HG03097 (cell line): ENCODE measurements around the gene PRKAB2.
"Not testable (repeated sequence)": the region's sequence is repeated elsewhere in the genome, so short reads cannot be mapped to it uniquely, and the experiment has no call there.

Experiments used
- ATAC-seq: cut with Tn5 transposase; IDR thresholded peaks from one replicate; pipeline ENCODE4 v1.9.1; 2021; ENCODE audit not compliant: unreplicated experiment, low FRiP score

Gene PRKAB2

DNA sequence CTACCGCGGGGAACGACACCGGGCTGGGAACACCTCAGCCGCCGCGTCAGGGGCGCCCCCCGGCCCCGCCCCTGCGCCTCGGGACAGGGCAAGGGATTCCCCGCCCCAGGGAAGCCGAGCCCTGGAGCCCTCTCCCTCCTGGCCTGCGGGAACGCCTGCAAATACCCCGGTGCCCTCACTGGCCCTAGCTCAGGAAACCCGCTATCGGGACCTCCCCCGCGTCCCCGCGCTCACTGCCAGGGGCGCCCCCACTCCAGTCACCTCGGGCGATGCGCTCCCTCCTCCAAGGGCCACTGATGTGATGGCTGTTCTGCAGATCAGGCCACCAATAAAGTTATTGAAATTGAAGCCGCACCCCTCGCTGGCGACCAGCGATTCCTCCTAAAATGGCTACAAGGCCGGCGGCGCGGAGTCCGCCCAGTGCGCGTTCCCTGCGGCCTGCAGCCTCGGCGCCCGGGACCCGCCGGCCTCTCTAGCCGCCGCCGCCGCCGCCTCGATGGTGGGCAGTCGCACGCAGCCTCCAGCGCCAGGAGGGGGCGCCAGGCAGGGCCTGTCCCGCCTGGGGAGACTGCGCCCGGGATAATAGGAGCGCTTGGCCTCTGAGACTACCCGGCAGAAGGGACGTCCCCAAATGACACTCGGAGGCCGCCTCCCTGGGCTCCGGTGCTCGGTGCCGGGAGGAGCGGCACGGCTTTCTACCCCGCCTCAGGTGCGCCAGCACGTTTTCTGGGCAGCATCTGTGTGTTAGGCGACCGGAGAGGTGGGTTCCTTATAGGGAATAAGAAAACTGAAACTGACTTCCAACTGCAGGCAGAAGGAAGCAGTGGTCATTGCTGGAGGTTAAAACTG lies at the start of gene PRKAB2:
Gene PRKAB2, minus strand, starts transcription at position 303 of the 849 bp plus-strand sequence. CDS start 326 bp downstream, outside the sequence.
- peak; percentile 89 for ATAC-seq

GRCh38 chr1:147218606-147219005 lies 46.3 kb upstream of the PRKAB2 start:
- ATAC-seq, result no peak

GRCh38 chr1:147217141-147217540 lies 44.9 kb upstream of the PRKAB2 start:
- ATAC-seq, result no peak

- no peak for ATAC-seq
These were observed 43.9 kb upstream of the PRKAB2 start for GRCh38 chr1:147216124-147216523.

GRCh38 chr1:147215540-147215916 lies 43.3 kb upstream of the PRKAB2 start:
- no peak for ATAC-seq

GRCh38 chr1:147214842-147215539 lies 42.7 kb upstream of the PRKAB2 start:
- no peak for ATAC-seq

DNA sequence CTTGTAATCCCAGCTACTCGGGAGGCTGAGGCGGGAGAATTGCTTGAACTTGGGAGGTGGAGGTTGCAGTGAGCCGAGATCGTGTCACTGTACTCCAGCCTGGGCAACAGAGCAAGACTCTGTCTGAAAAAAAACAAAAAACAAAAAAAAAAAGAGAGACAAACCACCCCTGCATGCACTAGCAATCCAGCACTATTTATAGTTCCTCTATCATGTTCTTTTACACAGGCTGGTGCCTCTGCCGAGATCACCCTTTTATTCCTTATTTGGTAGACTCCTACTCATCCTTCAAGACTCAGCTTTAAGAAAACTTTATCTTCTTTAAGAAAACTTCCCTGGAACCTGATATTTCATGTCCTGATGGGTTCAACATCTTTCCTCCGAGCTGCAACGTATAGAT lies 42.1 kb upstream of the PRKAB2 start:
- ATAC-seq, result no peak

DNA sequence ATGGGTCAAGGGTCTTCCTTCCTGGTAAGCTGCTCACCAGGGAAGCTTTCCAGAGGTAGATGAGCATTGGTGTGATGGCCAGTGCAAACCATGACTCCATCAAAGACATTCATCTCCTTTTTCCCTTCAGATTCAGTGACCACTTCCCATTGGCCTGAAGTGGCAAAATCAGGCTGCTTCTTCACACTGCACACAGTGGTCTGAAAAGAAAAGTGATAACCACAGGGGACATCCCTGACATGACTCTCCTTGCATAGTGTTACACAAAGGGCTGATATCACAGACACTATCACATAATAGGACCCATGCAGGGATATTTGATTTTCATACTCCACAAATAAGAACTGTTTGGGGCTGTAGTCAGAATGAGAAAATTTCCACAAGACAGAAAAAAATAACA lies 41.0 kb upstream of the PRKAB2 start:
- ATAC-seq, result no peak

GRCh38 chr1:147211577-147211976 lies 39.3 kb upstream of the PRKAB2 start:
- ATAC-seq, result no peak

DNA sequence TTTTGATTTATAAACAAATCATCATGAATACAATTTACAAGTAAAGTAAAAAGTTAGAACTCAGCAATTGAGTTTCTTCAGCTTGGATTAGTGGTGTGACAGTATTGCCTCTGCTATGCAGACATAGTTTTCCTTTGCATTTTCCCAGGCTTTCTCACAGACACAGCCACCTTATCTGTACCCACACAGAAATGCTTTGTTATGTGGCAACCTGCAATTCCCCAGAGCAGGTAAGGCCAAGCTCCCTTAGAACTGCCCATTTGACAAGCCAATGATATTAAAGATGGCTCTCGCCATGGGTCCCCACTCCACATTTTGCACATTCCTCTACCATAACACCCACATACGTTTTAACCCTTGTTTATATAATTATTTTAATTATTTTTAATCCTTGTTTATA lies 38.7 kb upstream of the PRKAB2 start:
- no peak for ATAC-seq

DNA sequence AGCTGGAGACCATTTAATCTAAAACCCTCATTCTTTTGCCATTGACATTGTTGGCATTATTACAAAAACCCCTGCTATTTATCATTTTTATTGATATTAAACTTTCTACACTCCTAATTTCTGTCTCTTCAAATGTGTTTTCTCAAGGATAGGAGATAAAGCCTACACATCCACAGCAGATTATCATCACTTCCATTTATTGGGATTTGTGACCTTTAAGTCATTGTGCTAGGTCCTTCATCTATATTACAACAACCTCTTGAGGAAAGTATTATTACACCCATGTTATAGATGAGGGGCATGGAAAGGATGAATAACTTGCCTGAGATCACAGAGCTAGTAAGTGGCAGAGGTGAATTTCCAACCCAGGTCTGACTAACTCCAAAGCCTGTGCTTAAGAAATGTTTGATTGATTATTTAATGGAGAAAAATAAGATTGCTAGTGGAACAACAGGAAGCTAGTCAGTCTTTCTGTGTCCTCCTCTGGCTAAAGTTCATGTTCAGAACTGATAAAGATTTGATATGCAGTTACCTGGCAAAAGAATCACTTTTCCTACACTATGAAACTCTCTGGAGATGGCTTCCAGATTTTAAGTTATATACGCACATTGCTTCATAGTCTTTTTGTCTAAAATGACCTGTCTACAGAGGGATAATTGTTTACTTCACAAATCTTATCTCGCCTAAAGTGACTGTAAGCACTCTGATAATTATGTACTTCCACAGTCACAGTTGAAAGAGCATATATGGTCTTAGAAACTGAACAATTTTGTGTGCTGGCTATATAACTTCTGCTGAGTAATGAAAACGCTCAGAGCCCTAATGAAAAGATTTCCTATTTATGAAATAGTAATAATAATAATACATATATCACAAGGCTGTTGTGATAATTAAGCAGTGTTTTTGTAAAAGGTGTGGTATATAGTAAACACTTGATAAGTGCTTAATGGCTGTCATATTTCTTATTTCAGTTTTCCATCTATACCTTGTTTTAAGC lies 37.9 kb upstream of the PRKAB2 start:
- no peak for ATAC-seq

GRCh38 chr1:147208619-147209018 lies 36.3 kb upstream of the PRKAB2 start:
- ATAC-seq, result no peak

- ATAC-seq, result no peak
These were observed 34.9 kb upstream of the PRKAB2 start for GRCh38 chr1:147207192-147207591.

DNA sequence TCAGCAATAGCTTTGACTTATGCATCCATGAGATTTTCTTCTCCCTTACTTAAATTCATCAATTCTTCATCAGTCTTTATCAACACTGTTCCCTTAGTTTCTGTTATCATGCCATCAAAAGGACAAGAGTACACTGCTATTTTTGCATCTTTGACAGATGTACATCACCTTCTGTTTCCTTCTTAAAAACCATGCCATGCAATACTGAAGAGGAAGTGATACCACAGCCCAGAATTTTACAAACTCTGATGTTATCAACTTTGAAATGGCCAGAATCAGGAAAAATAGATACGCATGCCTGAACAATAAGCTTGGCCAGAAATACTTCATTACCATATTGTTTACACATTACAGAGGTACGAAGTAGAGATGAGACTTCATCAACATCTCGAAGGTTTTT lies 31.8 kb upstream of the PRKAB2 start:
- ATAC-seq, result no peak

- no peak for ATAC-seq
These were observed 30.3 kb upstream of the PRKAB2 start for GRCh38 chr1:147202576-147202975.

DNA sequence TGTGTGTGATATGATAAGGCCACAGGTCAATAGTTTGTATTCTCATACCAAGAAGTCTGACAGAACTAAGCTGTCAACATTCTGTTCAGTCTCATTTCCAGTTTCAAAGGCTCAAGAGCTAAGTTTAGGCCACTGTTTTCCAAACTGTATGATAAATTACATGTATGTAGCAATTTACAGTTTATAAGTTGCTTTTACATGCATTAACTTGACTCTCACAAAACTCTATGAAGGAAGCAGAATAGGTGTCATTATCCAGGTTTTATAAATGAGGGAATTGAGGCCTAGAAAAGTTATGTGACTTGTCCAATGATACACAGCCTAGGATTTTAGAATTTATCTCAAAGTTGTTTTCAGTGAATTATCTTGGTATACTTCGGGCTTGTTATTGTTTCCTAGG lies 29.5 kb upstream of the PRKAB2 start:
- ATAC-seq, result no peak

DNA sequence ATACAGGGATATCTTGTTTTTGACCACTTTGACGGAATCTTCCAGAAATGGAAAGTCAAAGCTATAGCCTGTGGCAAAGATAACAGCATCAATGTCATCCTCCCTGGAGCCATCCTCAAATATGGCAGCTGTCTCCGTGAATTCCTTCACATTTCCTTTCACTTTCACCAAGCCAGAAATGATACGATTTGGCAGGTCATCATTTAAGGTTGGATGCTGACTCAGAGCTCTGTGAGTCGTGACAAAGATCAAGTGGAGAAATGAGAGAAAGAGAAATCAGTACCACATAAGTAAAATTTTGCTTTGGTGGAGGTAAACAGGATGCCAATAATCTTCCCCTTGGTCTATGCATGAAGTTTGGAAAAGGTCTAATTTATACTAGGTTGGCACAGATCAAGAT lies 29.0 kb upstream of the PRKAB2 start:
- ATAC-seq, result no peak

GRCh38 chr1:147197324-147197723 lies 25.1 kb upstream of the PRKAB2 start:
- ATAC-seq, result not testable (repeated sequence)

DNA sequence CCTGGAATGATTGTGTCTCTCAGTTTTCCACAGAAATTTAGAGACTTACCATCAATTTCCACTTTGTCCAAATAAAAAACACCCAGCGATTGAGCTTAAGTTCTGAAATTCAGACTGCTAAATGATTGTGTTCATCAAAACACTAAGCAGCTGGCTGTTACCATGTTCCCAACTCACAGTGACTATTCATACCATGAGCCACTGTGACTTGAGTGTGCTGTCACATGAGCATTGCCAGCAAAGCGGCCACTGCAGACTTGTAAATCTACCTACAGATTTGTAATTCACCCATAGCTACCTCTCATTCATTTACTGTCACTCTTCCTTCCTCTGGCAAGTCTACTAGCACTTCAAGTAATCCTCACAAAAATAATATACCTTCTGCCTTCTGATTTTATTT lies 17.2 kb upstream of the PRKAB2 start:
- no peak for ATAC-seq

DNA sequence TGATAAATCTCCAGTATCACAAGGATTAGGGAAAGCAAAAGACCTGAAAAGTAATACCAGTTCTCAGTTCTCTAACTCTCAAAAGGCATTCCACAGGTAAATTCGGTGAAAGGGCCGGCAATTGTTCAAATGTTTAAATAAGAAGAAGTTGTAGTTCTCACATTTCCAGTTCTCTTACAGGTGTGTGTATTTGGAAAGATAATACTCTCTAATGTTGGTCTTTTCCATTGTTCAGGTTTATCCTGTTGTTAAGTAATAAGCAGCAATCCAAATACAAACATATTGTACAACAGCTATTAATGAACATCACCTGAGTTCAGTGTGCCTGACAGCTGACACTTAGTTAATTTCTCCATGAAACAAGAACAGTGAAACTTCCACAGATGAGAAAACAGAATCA lies 13.2 kb upstream of the PRKAB2 start:
- ATAC-seq, result no peak
